ENCODE measurements around the gene TRAP1.
"Not testable (repeated sequence)": the region's sequence is repeated elsewhere in the genome, so short reads cannot be mapped to it uniquely, and the experiment has no call there.

Gene TRAP1

GRCh38 chr16:3736116-3736515 is 18.8 kb upstream of the TRAP1 start:
- no peak for DNase-seq (ENCODE audit: low spot score)

- no peak for DNase-seq (ENCODE audit: low spot score)
These were observed 18.2 kb upstream of the TRAP1 start for GRCh38 chr16:3735541-3735940.

DNA sequence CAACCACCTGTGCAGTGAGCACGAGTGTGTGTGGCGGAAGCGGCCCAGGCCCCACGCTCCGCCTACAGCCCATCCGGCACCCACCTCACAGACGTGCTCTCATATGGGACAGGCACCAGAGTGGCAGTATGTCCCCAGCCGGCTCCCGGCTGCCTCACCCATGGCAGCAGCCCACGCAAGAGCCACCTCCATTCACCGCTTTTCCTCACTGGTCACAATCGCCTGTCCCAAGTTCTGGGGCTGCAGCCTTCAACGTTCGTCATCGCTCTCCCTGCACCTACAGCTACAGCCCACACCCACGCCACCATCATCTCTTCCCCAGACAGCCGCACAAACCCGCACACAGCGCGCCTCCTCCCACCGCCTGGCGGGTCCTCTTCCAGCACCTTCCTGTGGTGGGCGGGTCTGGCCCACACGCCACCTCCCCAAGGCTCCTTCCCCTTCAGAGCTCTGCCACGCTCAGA is 17.5 kb upstream of the TRAP1 start:
- no peak for DNase-seq (ENCODE audit: low spot score)

- DNase-seq (ENCODE audit: low spot score), result no peak
These were observed 16.9 kb upstream of the TRAP1 start for GRCh38 chr16:3734084-3734757.

DNA sequence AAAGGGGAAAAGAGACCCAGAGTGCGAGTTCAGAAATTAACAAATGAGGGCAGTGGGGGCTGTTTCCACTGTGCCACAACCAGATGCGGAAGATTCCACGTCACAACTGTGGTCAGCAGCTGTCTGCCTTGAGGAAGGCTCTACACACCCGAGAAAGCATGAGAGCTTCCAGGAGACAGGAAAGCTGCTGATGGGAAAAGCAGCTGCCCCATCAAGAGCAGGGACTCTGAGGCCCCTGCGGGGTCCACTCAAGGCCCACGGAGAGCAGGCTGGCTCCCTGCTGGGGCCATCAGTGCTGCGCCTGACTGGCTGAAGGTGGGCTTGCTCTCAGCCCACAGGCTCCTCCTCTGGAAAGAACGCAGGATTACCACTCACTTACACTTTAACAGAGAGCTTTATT is 14.8 kb upstream of the TRAP1 start:
- no peak for DNase-seq (ENCODE audit: low spot score)

GRCh38 chr16:3731126-3731935 is 14.0 kb upstream of the TRAP1 start:
- DNase-seq (ENCODE audit: low spot score), result no peak

DNA sequence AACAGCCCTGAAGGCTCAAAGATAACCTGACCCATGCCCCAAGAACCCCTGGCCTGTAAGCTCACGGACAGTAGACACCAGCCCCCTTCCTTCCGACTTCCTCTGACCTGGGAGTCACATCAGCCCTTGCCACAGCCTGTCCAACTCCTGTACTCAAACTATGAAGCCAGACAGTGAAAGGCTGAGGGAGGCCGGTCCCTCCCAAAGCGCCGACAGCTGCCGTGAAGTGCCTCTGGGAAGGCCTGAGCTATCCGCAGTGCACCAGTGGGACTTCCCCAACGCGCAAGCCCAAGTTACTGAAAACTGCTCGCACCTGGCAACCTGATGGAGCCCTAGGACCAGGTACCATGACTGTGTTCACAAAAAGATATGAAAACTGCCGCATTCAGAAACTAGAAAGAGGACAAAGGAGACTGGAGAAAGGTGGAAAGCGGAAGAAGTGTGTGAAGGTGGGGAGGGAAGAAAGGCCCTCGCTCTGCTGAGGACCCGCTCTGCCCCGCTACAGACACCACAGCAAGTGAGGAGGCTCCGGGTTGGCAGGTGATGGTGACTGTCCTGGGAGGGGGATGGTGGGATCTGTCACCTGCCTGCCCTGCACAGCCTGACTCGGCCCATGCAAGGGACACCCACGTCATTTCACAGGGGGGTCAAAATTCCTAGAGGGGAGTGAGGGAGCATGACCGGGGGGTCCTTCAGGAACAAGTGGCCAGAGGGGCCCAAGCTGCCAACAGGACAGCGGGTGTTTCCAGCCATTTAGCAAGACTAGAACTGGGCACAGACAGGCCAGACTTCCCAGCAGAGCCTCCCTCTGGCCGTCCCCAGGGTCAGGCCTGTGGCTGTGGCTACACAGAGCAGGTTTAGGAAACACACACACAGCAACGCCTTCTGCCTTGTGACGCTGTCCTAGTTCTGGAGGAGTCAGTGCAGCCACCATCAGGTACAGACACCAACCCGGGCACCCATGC is 13.1 kb upstream of the TRAP1 start:
- no peak for DNase-seq (ENCODE audit: low spot score)

GRCh38 chr16:3729161-3730112 is 12.1 kb upstream of the TRAP1 start:
- DNase-seq (ENCODE audit: low spot score), result no peak

DNA sequence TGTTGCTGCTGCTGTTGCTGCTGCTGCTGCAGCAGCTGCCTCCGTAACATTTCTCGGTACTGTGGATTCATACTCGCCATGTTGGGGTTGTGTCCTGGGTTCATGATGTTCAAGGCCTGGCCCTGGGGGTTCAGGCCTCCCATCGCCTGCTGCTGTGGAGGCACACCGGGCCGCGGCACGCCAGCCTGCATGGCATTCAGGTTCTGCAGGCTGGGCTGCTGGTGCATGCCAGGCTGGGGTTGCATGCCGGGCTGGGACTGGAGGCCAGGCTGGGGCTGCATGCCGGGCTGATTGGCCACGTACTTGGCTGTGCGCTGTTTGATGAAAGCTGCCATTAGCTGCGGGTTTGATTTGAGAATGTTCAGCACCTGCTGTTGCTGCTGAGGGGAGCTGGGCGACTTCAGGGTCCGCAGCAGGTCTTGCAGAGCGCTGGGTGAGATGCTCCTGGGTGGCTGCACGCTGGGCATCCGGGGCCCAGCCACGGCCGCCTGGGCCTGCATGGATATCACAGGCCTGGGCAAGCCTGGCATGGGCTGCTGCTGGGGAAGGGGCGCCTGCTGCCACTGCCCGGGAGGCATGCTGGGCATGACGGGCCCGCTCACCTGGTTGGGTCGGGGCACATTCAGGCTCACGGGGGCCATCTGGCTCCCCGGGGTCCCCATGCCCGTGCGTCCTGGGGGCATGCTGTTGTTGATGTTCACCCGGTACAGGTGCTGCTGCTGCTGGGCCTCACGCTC is 11.3 kb upstream of the TRAP1 start:
- no peak for DNase-seq (ENCODE audit: low spot score)

DNA sequence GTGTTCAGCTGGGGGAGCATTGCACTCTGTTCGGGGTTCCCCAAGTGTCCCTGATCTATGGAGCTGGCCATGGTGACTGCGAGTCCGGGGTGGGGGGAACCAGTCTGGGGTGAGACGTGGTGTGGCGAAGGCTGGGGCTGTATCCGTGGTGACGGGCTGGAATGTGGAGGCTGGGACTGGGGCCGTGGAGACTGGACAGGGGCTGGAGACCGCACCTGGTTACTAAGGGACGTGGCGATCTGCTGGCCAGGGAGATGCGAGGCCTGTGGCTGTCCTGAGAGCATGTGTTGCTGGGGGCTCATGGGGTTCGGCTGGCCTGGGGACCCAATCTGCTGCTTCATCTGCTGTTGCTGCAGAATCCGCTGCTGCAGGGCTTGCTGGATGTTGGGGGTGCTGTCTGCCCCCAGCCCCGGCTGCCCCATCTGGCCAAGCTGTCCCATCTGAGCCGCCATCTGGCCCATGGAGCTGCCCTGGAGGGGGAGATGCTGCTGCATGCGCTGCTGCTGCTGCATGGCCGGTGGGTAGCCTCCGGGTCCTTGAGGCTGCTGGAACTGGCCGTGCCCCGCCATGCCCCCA is 10.6 kb upstream of the TRAP1 start:
- DNase-seq (ENCODE audit: low spot score), result no peak

- no peak for DNase-seq (ENCODE audit: low spot score)
These were observed 8.8 kb upstream of the TRAP1 start for GRCh38 chr16:3726021-3726687.

DNA sequence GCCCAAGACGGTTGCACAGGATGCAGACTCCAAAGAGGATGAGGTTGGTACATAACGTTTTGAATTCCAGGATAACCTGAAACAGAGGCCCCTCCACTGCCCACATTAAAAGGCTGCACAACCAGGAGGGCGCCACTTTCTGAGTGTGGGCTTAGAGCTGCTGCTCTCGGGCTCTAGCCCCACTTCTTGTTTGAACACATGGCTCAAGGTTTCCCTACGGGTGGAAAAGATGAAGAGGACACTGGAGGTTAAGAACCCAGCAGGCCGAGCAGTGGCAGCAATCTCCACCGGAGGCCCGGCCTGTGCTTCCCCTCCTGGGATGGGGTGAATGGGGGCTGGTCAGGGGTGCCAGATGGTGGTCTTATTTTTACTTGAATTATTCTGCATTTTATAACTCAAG is 8.0 kb upstream of the TRAP1 start:
- no peak for DNase-seq (ENCODE audit: low spot score)

- DNase-seq (ENCODE audit: low spot score), result no peak
These were observed 5.2 kb upstream of the TRAP1 start for GRCh38 chr16:3722508-3722907.

DNA sequence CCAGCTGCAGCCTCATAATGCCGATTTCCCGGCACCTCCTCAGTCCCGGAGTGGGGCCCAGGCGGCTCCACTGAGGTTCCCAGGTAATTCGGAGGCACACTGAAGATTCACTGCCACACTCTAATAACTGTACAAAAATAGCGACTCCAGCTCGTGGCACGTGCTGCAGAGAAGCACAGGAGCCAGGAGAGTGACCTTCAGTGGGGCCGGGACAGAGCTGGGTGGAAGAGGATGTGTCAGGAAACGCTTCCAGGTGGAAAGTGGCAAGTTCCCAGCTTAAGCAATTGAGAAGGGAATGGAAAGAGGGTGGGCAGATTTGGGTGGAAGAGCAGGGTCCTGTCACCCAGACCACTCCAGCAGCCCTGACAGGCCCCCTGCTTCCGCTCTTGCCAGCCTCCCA is 3.1 kb upstream of the TRAP1 start:
- DNase-seq (ENCODE audit: low spot score), result no peak

DNA sequence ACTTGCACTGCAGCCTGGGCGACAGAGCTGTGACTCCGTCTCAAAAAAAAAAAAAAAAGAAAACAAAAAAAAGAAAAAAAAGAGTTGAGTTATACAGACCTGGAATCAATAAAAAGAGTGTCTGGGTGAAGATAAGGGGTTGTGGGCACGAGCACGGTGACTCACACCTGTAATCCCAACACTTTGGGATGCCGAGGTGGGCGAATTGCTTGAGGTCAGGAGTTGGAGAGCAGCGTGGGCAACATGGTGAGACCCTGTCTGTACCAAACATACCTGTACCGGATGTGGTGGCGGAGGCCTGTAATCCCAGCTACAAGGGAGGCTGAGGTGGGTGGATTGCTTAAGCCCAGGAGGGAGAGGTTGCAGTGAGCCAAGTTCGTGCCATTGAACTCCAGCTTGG is 1.3 kb upstream of the TRAP1 start:
- no peak for DNase-seq (ENCODE audit: low spot score)

- DNase-seq (ENCODE audit: low spot score), result no peak
These were observed 681 bp upstream of the TRAP1 start for GRCh38 chr16:3718019-3718391.

DNA sequence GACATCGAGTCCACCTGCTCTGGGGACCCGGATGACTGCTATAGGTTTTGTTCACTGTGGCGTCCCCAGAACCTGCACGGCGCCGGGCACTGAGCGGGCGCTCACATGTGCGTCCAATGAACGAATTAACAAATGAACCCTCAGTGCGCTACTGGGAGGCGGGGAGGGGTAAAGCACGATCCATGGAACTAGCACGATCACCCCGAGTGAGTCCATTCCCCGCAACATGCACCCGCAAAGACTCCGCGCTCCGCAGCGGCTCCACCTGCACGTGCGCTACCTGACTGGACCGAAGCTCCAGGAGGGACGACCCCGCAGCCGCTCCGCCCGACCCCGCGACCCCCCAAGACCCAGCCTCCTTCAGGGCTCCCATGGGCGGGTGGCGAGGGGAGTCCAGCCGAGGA is 491 bp downstream of the TRAP1 start:
- peak; percentile 23 for DNase-seq (ENCODE audit: low spot score)

- DNase-seq (ENCODE audit: low spot score), result no peak
These were observed 1.9 kb downstream of the TRAP1 start for GRCh38 chr16:3715430-3715829.

- not testable (repeated sequence) for DNase-seq (ENCODE audit: low spot score)
These were observed 2.9 kb downstream of the TRAP1 start for GRCh38 chr16:3714378-3714777.
